HCT116 (cell line): ENCODE results near the gene SUSD6. TPM values are rescaled to one million over a fixed set of nuclear protein-coding genes. Genes with fewer than 3 reads are reported as not detected.
A peak's percentile ranks its signal among the peaks of the same experiment; 100 is the strongest.

Experiments
- ATAC-seq: fragments of 200-7000 bp; cut with Tn5 transposase; 2 replicates; pipeline ENCODE4 v1.9.1; 2020; ENCODE audit warnings: mild to moderate bottlenecking, moderate library complexity
- BruUV-seq: library from RNA; stranded (reverse); fragments of 400-500 nt; replicated peaks from 2 replicates; lab custom pipeline; 2021; lab: Mats Ljungman, UMichigan
- CTCF ChIA-PET: fragments of 300-600 bp; sonication (Branson Sonifier 250); formaldehyde crosslinking; loops from one replicate; lab custom pipeline; 2021; ENCODE audit warnings: antibody characterized with exemption; lab: Charles Lee
- POLR2A ChIA-PET: fragments of 300-600, 350-600 bp; sonication (Branson Sonifier 250); formaldehyde crosslinking; loops from one replicate; lab custom pipeline; 2021; ENCODE audit warnings: antibody characterized with exemption; lab: Charles Lee
- RAD21 ChIA-PET, 2 experiments: fragments of 300-600 bp; sonication (Branson Sonifier 250); formaldehyde crosslinking; loops; one replicate each; lab custom pipeline; 2023; ENCODE audit warnings: low total read pairs in 2 of 2; ENCODE audit not compliant: uncharacterized antibody in 2 of 2, unreplicated experiment in 2 of 2, low non-redundant PET in 1 of 2; lab: Charles Lee
- DNase-seq: peaks from one replicate; pipeline ENCODE4 v3.0.0-alpha.2; 2010; ENCODE audit warnings: low read depth, low spot score
- H2AFZ ChIP-seq: fragments of 200-600 bp; shearing (Covaris generic), sonication (generic); 2 replicates; pipeline ENCODE4 v1.6.1; 2017; ENCODE audit warnings: low read depth, mixed run types, mixed read lengths, antibody characterized with exemption, low read length; ENCODE audit not compliant: poor library complexity, severe bottlenecking
- H3K27ac ChIP-seq: 2 replicates; pipeline ENCODE4 v1.5.1; 2012; ENCODE audit warnings: low read depth, low read length
- H3K27me3 ChIP-seq: fragments of 200-600 bp; sonication (generic); 2 replicates; pipeline ENCODE4 v1.6.1; 2016; ENCODE audit warnings: mixed run types, low read length, mixed read lengths; ENCODE audit not compliant: insufficient read depth
- H3K36me3 ChIP-seq, 2 experiments: fragments of 200-500 bp in 1 of 2; fragments of 200-600 bp in 1 of 2; sonication (Bioruptor generic) in 1 of 2; sonication (generic) in 1 of 2; 2 replicates each; pipeline versions ENCODE4 v1.5.1 to v1.6.1; 2014 to 2016; ENCODE audit warnings: low read length in 2 of 2, inconsistent platforms in 1 of 2, mixed read lengths in 1 of 2, mixed run types in 1 of 2; ENCODE audit not compliant: insufficient read depth in 2 of 2, control insufficient read depth in 1 of 2
- H3K4me1 ChIP-seq, 2 experiments: fragments of 200-600 bp in 1 of 2; sonication (generic) in 1 of 2; 2 replicates each; pipeline versions ENCODE4 v1.5.1 to v1.6.1; 2012 to 2017; ENCODE audit warnings: low read length in 2 of 2, inconsistent platforms in 1 of 2, mild to moderate bottlenecking in 1 of 2, mixed read lengths in 1 of 2, mixed run types in 1 of 2, moderate library complexity in 1 of 2; ENCODE audit not compliant: insufficient read depth in 2 of 2, control insufficient read depth in 1 of 2
- H3K4me2 ChIP-seq: fragments of 200-600 bp; sonication (generic); 2 replicates; pipeline ENCODE4 v1.6.1; 2017; ENCODE audit warnings: mixed run types, low read length, mixed read lengths
- H3K4me3 ChIP-seq, 2 experiments: fragments of 200-600 bp in 1 of 2; sonication (generic) in 1 of 2; replicated peaks in 1 of 2; 2 replicates each; pipeline ENCODE4 v1.5.1; 2011 to 2016; ENCODE audit warnings: low read length in 2 of 2, control low read depth in 1 of 2, low read depth in 1 of 2, mild to moderate bottlenecking in 1 of 2, mixed read lengths in 1 of 2, mixed run types in 1 of 2
- H3K79me2 ChIP-seq: fragments of 200-600 bp; sonication (generic); 2 replicates; pipeline ENCODE4 v1.6.1; 2017; ENCODE audit warnings: mild to moderate bottlenecking, mixed run types, low read length, moderate library complexity, mixed read lengths; ENCODE audit not compliant: insufficient read depth
- H3K9ac ChIP-seq: fragments of 200-600 bp; sonication (generic); 2 replicates; pipeline ENCODE4 v1.6.1; 2016; ENCODE audit warnings: low read length, mixed read lengths
- H3K9me2 ChIP-seq: fragments of 200-600 bp; sonication (generic), shearing (Covaris generic); 2 replicates; pipeline ENCODE4 v1.6.1; 2017; ENCODE audit warnings: mixed run types, mild to moderate bottlenecking, moderate library complexity; ENCODE audit not compliant: insufficient read depth
- H3K9me3 ChIP-seq, 2 experiments: fragments of 200-500 bp in 1 of 2; fragments of 200-600 bp in 1 of 2; sonication (Bioruptor generic) in 1 of 2; sonication (generic) in 1 of 2; 2 replicates each; pipeline ENCODE4 v1.6.1; 2014 to 2017; ENCODE audit warnings: low read length in 2 of 2, mixed read lengths in 2 of 2, inconsistent platforms in 1 of 2, low read depth in 1 of 2, mild to moderate bottlenecking in 1 of 2, mixed run types in 1 of 2, moderate library complexity in 1 of 2; ENCODE audit not compliant: control insufficient read depth in 1 of 2, insufficient read depth in 1 of 2
- H4K20me1 ChIP-seq: fragments of 200-600 bp; sonication (generic), shearing (Covaris generic); 2 replicates; pipeline ENCODE4 v1.6.1; 2017; ENCODE audit warnings: mixed run types, mild to moderate bottlenecking, moderate library complexity; ENCODE audit not compliant: insufficient read depth
- ATF3 ChIP-seq: IDR thresholded peaks from 2 replicates; pipeline ENCODE4 v1.6.1; 2012
- CTCF ChIP-seq, 3 experiments: fragments of 200-600 bp in 1 of 3; sonication (generic) in 1 of 3; IDR thresholded peaks in 2 of 3; conservative IDR thresholded peaks in 1 of 3; 2 replicates each; pipeline ENCODE4 v1.5.1; 2012 to 2017; ENCODE audit warnings: low read depth in 2 of 3, low read length in 2 of 3, antibody characterized with exemption in 1 of 3, borderline replicate concordance in 1 of 3, control low read depth in 1 of 3, mild to moderate bottlenecking in 1 of 3, mixed read lengths in 1 of 3, mixed run types in 1 of 3, moderate library complexity in 1 of 3; ENCODE audit not compliant: insufficient read depth in 1 of 3
- EGR1 ChIP-seq: IDR thresholded peaks from 2 replicates; pipeline ENCODE4 v1.6.1; 2012; ENCODE audit warnings: low read depth
- POLR2AphosphoS5 ChIP-seq: IDR thresholded peaks from 2 replicates; pipeline ENCODE4 v1.6.1; 2011; ENCODE audit warnings: mild to moderate bottlenecking, low read depth, low read length, moderate library complexity
- RAD21 ChIP-seq: IDR thresholded peaks from 2 replicates; pipeline ENCODE4 v1.6.1; 2012; ENCODE audit warnings: low read depth, mild to moderate bottlenecking
- SP1 ChIP-seq: IDR thresholded peaks from 2 replicates; pipeline ENCODE4 v1.6.1; 2012; ENCODE audit warnings: low read depth
- TCF7L2 ChIP-seq: IDR thresholded peaks from 2 replicates; pipeline ENCODE4 v1.7.0; 2011; ENCODE audit warnings: borderline replicate concordance, inconsistent platforms; ENCODE audit not compliant: insufficient read depth, insufficient read length; ENCODE audit errors: extremely low read depth
- ZFX ChIP-seq: fragments of 450-650 bp; IDR thresholded peaks from 2 replicates; pipeline ENCODE4 v1.6.1; 2017
- intact Hi-C: fragments of 100-400 bp; cut with micrococcal nuclease; formaldehyde crosslinking; loops from 2 replicates; pipeline ENCODE4 v1.10.0; 2022
- total RNA-seq: library from RNA; stranded (reverse); gene quantifications from one replicate; pipeline ENCODE4 v1.2.1, GENCODE V29; 2021; ENCODE audit not compliant: unreplicated experiment
- TF ChIP-seq, protein P1 (sequence below): IDR thresholded peaks from 2 replicates; pipeline ENCODE4 v1.6.1; 2012

SUSD6 gene
- total RNA-seq, 1 experiment from 2014 or later: 6.4 TPM

- H3K79me2 ChIP-seq: no peaks in the 10 kb centered on the region
- intact Hi-C loops: no loop called here
- BruUV-seq: no TSS peak
- no peak overlapping the region for H2AFZ ChIP-seq
- H3K9me3 ChIP-seq: no peaks in the 10 kb centered on the region
- DNase-seq (no peak), ATAC-seq (no peak)
- TF ChIP-seq, protein P1, sequence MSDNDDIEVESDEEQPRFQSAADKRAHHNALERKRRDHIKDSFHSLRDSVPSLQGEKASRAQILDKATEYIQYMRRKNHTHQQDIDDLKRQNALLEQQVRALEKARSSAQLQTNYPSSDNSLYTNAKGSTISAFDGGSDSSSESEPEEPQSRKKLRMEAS: no peak
- TF ChIP-seq TCF7L2 (no peak), ATF3 (no peak), ZFX (no peak), POLR2AphosphoS5 (no peak), EGR1 (no peak)
- H3K4me3 ChIP-seq: no peak overlapping the region
- no peak overlapping the region for H3K27ac ChIP-seq
- no peaks in the 10 kb centered on the region for H3K9me2 ChIP-seq
- RAD21 ChIA-PET: no interaction called here
- peaks cover 10 to 11% of the 10 kb centered on the region in 2 experiments for H3K4me1 ChIP-seq
- H3K9ac ChIP-seq: no peak overlapping the region
- CTCF ChIA-PET: interaction anchor here (0.7 kb wide), 1 partner anchor 122 kb away, joined by 3 read pairs; no protein-coding TSS in a partner anchor
- H3K4me2 ChIP-seq: no peak overlapping the region
- no peaks in the 10 kb centered on the region for H4K20me1 ChIP-seq
- no peaks in the 10 kb centered on the region for H3K27me3 ChIP-seq
- H3K36me3 ChIP-seq: no peaks in the 10 kb centered on the region
- POLR2A ChIA-PET: no interaction called here
Observed at GRCh38 chr14:69708049-69708448, 96.7 kb downstream of the SUSD6 start.

DNA sequence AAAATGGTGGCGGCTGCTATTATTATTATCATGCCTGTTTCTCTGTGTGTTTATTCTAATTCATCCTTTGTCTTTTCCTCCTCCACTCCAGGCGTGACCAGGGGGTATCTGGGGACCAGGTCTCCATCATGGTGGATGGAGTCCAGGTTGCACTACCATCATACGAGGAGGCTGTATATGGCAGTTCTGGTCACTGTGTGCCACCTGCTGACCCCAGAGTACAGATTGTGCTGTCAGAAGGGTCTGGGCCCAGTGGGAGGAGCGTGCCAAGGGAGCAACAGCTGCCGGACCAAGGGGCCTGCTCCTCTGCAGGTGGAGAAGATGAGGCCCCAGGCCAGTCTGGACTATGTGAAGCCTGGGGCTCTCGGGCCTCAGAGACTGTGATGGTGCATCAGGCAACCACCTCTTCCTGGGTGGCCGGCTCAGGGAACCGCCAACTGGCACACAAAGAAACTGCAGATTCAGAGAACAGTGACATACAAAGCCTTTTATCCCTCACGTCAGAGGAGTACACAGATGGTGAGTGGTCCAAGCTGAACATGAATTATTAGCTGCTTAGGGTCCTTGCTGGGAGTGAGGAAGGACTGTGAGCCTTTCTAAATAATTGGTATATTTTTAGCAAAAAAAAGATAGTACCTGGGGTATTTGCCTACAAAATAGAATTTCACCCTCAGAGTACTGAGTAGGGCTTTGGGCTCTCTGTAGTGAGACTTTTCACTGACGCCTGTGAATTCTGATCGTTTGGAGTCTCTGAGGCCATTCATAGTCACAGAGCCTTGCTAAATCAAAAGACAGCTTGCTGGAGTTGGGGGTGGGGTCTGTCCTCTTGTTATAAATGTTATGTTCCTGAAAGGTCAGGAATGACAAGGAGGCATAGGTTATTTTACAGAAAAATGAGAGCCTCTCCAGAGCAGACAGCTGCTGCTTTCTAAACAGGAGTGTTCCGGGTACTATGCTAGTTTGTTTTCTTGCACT, 97.5 kb downstream of the SUSD6 start:
- DNase-seq (no peak), ATAC-seq (peak; percentile 87)
- ChIA-PET POLR2A (no interaction called here), RAD21 (no interaction called here), CTCF (interaction anchor here (0.7 kb wide), 1 partner anchor 123 kb away, joined by 3 read pairs; no protein-coding TSS in a partner anchor)
- Histone ChIP-seq H3K4me1 (peaks cover 15% of the 10 kb centered on the region in 2 experiments), H4K20me1 (no peaks in the 10 kb centered on the region), H3K9me3 (no peaks in the 10 kb centered on the region), H3K4me3 (no peak overlapping the region), H3K79me2 (no peaks in the 10 kb centered on the region), H3K4me2 (no peak overlapping the region), H3K9ac (no peak overlapping the region), H3K27me3 (no peaks in the 10 kb centered on the region), H3K9me2 (no peaks in the 10 kb centered on the region), H3K27ac (no peak overlapping the region), H2AFZ (no peak overlapping the region), H3K36me3 (no peaks in the 10 kb centered on the region)
- no peak for TF ChIP-seq SP1
- TF ChIP-seq RAD21: peak; percentile 16; the same call in 1 of the 2 replicates
- TF ChIP-seq CTCF (IDR thresholded peaks at IDR 0.05 in 2 of 3, conservative IDR thresholded peaks at IDR 0.05 in 1 of 3; ENCODE audit: borderline replicate concordance in 1 of 3, insufficient read depth in 1 of 3, low read depth in 2 of 3, low read length in 2 of 3): peak in 2 of 3 experiments; percentile 35 to 48; a peak in 3 of 6 replicates
- intact Hi-C loops: no loop called here
- no TSS peak for BruUV-seq
